ENCODE results near the gene CDK13. TPM values are rescaled to one million over a fixed set of nuclear protein-coding genes. Genes with fewer than 3 reads are reported as not detected.

The CDK13 gene
- total RNA-seq, 1 donor from 2014 or later: 87.4 TPM

DNA sequence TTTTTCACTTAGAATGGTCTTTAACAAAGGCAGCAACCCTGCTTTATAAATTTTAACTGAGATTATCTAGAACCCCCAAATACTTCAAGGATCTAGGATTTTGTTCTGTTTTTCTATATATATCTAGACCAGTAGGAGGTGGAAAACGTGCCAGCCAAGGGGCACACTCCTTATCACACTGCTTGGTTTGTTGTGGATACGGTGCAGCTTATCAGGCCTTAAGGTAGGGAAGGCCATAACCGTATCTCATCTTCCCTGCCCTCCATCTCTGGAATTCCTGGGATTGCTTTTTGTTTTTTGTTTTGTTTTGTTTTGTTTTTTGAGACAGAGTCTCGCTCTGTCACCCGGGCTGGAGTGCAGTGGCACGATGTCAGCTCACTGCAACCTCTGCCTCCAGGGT lies 109.0 kb downstream of the CDK13 start:
- no peak overlapping the region for H3K4me3 ChIP-seq
- no peaks in the 10 kb centered on the region for H3K9me3 ChIP-seq
- no peak overlapping the region for H3K27ac ChIP-seq
- no peaks in the 10 kb centered on the region for H3K4me1 ChIP-seq
- TF ChIP-seq, protein P1, sequence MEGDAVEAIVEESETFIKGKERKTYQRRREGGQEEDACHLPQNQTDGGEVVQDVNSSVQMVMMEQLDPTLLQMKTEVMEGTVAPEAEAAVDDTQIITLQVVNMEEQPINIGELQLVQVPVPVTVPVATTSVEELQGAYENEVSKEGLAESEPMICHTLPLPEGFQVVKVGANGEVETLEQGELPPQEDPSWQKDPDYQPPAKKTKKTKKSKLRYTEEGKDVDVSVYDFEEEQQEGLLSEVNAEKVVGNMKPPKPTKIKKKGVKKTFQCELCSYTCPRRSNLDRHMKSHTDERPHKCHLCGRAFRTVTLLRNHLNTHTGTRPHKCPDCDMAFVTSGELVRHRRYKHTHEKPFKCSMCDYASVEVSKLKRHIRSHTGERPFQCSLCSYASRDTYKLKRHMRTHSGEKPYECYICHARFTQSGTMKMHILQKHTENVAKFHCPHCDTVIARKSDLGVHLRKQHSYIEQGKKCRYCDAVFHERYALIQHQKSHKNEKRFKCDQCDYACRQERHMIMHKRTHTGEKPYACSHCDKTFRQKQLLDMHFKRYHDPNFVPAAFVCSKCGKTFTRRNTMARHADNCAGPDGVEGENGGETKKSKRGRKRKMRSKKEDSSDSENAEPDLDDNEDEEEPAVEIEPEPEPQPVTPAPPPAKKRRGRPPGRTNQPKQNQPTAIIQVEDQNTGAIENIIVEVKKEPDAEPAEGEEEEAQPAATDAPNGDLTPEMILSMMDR (IDR thresholded peaks at IDR 0.05): no peak
- TF ChIP-seq POLR2AphosphoS5 (IDR thresholded peaks at IDR 0.05; ENCODE audit: insufficient read depth in 1 of 2, low read depth in 1 of 2) (no peak), POLR2A (IDR thresholded peaks at IDR 0.05) (no peak)
- no peaks in the 10 kb centered on the region for H3K27me3 ChIP-seq
- DNase-seq (ENCODE audit: extremely low spot score in 2 of 2): no peak
- peaks cover 5 to 14% of the 10 kb centered on the region in 2 donors for H3K36me3 ChIP-seq
- intact Hi-C loops (cut with DNase I): loop anchor here (10.0 kb wide), 2 partner anchors 104 to 164 kb away; partner anchors contain the start of gene CDK13

DNA sequence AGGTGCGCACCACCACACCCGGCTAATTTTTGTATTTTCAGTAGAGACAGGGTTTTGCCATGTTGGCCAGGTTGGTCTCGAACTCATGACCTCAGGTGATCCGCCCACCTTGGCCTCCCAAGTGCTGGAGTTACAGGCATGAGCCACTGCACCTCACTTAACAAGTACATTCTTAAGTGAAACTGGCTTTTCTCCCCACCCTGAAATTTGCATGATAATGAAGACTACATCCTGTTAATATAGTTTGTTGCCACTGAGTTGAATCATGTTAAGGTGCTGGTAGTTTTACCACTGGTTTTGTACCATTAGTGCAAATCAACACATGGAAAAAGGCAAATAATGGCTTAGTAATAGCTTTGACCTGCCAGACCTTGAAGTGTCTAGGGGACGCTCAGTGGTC lies 122.2 kb downstream of the CDK13 start:
- Histone ChIP-seq H3K36me3 (no peaks in the 10 kb centered on the region), H3K27me3 (no peaks in the 10 kb centered on the region), H3K4me3 (no peak overlapping the region), H3K27ac (no peak overlapping the region), H3K4me1 (no peaks in the 10 kb centered on the region), H3K9me3 (no peaks in the 10 kb centered on the region)
- no peak for TF ChIP-seq POLR2A (IDR thresholded peaks at IDR 0.05)
- TF ChIP-seq, protein P1 (IDR thresholded peaks at IDR 0.05): no peak
- no peak for TF ChIP-seq POLR2AphosphoS5 (IDR thresholded peaks at IDR 0.05; ENCODE audit: insufficient read depth in 1 of 2, low read depth in 1 of 2)
- DNase-seq (ENCODE audit: extremely low spot score in 2 of 2): no peak
- intact Hi-C loops (cut with DNase I): no loop called here

DNA sequence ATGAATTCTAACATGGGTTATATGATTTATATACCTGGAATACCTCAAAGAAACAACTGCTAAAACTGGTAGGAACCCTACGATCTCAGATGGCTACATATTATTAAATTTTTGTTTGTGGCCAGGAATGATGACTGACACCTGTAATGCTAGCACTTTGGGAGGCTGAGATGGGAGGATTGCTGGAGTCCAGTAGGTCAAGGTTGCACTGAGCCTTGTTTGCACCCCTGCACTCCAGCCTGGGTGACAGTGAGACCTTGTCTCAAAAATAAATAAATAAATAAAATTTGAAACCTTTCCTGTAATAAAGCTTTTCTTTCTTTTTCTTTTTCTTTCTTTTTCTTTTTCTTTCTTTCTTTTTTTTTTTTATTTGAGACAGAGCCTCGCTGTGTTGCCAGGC lies 123.2 kb downstream of the CDK13 start:
- Histone ChIP-seq H3K36me3 (peaks cover 0 to 2% of the 10 kb centered on the region in 2 donors), H3K4me1 (no peaks in the 10 kb centered on the region), H3K4me3 (no peak overlapping the region), H3K27ac (no peak overlapping the region), H3K9me3 (no peaks in the 10 kb centered on the region), H3K27me3 (no peaks in the 10 kb centered on the region)
- no peak for DNase-seq (ENCODE audit: extremely low spot score in 2 of 2)
- intact Hi-C loops (cut with DNase I): no loop called here
- TF ChIP-seq, protein P1 (IDR thresholded peaks at IDR 0.05): no peak
- no peak for TF ChIP-seq POLR2A (IDR thresholded peaks at IDR 0.05)
- no peak for TF ChIP-seq POLR2AphosphoS5 (IDR thresholded peaks at IDR 0.05; ENCODE audit: insufficient read depth in 1 of 2, low read depth in 1 of 2)

DNA sequence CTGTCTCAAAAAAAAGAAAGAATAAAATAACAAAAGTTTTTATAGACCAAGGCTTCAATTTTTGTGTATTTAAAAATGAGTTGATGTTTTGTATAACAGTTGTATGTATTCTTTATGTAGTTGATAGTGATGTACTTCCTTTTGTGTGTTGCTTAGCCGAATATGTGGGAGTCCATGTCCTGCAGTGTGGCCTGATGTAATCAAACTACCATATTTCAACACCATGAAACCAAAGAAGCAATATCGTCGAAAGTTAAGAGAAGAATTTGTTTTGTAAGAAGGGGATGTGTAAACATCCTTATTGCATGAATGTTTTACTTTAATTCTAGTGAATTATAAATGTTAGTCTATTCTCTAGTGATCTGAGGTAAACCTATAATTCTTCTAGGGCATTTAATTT lies 127.8 kb downstream of the CDK13 start:
- no peaks in the 10 kb centered on the region for H3K9me3 ChIP-seq
- no peak overlapping the region for H3K27ac ChIP-seq
- intact Hi-C loops (cut with DNase I): no loop called here
- TF ChIP-seq POLR2AphosphoS5 (IDR thresholded peaks at IDR 0.05; ENCODE audit: insufficient read depth in 1 of 2, low read depth in 1 of 2) (no peak), POLR2A (IDR thresholded peaks at IDR 0.05) (no peak)
- TF ChIP-seq, protein P1 (IDR thresholded peaks at IDR 0.05): no peak
- H3K27me3 ChIP-seq: no peaks in the 10 kb centered on the region
- H3K4me3 ChIP-seq: no peak overlapping the region
- no peaks in the 10 kb centered on the region for H3K4me1 ChIP-seq
- H3K36me3 ChIP-seq: peaks cover 0 to 25% of the 10 kb centered on the region in 2 donors
- DNase-seq (ENCODE audit: extremely low spot score in 2 of 2): no peak

DNA sequence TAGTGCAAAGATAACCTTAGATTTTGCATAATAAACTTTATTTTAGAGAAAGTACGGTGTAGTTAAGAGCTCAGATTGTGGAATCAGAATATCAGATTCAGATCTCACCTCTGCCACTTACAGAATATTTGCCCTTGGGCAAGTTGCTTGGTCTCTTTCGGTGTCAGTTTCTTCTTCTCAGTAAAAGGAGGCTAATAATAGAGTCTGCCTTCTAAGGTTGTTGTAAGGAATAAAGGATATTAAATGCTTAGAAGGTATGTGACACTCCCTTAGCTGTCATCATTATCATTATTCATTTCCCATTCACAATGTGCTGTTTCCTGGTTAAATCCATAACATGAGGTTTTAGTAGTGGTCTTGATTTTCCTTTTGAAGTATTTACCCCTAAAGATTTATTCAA lies 142.1 kb downstream of the CDK13 start:
- no peak overlapping the region for H3K4me3 ChIP-seq
- peaks cover under 1% of the 10 kb centered on the region for H3K4me1 ChIP-seq
- no peaks in the 10 kb centered on the region for H3K9me3 ChIP-seq
- intact Hi-C loops (cut with DNase I): no loop called here
- peaks cover 0 to 67% of the 10 kb centered on the region in 2 donors for H3K36me3 ChIP-seq
- no peak for DNase-seq (ENCODE audit: extremely low spot score in 2 of 2)
- no peak overlapping the region for H3K27ac ChIP-seq
- TF ChIP-seq POLR2AphosphoS5 (IDR thresholded peaks at IDR 0.05; ENCODE audit: insufficient read depth in 1 of 2, low read depth in 1 of 2): no peak
- no peak for TF ChIP-seq POLR2A (IDR thresholded peaks at IDR 0.05)
- TF ChIP-seq, protein P1 (IDR thresholded peaks at IDR 0.05): no peak
- H3K27me3 ChIP-seq: no peaks in the 10 kb centered on the region

Measured in vagina (tissue), 2 donors.